Ishikawa (cell line): ENCODE measurements around the gene ZBTB20.

Experiments used
- RAD21 ChIP-seq: IDR thresholded peaks from 2 replicates; pipeline ENCODE4 v1.6.1; 2012; ENCODE audit warnings: low read depth
- REST ChIP-seq: IDR thresholded peaks from 2 replicates; pipeline ENCODE4 v1.6.1; 2012; ENCODE audit warnings: low read depth, mild to moderate bottlenecking

- TF ChIP-seq RAD21 (no peak), REST (no peak)
Observed at GRCh38 chr3:114830652-114831051, 316.4 kb downstream of the ZBTB20 start.
